ENCODE measurements around the gene RPRD1B.

DNA sequence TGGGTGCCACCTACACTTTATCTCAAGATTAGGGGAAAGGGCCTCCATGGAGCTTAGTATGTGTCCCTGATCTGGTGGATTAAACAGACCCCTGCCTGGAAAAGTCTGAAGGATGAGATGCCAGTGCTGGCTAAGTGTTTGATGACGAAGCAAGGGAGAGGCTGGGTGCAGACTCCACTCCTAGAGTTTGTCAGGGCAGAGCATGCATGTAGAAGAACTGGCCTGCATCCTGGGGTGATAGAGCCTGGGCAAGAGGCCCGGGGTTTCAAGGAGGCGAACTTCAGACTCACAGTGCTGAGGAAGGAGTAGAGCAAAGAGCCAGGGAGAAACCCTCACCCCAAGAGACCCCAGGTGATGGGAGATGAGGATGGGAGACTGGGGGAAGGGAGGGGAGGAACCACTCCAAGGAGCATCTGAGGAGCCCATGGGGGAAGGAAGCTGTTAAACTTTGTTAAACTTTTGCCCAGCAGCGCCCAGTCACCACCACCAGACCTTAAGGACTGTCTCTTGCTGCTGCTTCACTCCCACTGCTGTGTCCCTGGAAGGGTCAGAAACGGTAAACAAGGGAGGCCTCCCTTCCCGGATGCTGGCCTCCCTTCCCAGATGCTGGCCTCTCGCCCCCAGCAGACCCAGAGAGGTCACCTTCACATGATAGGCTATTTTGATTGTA lies 61.6 kb downstream of the RPRD1B start:
- TF ChIP-seq, protein P1, sequence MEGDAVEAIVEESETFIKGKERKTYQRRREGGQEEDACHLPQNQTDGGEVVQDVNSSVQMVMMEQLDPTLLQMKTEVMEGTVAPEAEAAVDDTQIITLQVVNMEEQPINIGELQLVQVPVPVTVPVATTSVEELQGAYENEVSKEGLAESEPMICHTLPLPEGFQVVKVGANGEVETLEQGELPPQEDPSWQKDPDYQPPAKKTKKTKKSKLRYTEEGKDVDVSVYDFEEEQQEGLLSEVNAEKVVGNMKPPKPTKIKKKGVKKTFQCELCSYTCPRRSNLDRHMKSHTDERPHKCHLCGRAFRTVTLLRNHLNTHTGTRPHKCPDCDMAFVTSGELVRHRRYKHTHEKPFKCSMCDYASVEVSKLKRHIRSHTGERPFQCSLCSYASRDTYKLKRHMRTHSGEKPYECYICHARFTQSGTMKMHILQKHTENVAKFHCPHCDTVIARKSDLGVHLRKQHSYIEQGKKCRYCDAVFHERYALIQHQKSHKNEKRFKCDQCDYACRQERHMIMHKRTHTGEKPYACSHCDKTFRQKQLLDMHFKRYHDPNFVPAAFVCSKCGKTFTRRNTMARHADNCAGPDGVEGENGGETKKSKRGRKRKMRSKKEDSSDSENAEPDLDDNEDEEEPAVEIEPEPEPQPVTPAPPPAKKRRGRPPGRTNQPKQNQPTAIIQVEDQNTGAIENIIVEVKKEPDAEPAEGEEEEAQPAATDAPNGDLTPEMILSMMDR (IDR thresholded peaks at IDR 0.05): no peak
- TF ChIP-seq POLR2AphosphoS5 (IDR thresholded peaks at IDR 0.05): no peak
- no peak for TF ChIP-seq POLR2A (IDR thresholded peaks at IDR 0.05)
